Osteocyte (in vitro differentiated cells): ENCODE data around the gene PIEZO1. TPM values are rescaled to one million over a fixed set of nuclear protein-coding genes. Genes with fewer than 3 reads are reported as not detected.

Experiments
- DNase-seq: peaks from one replicate; pipeline ENCODE4 v3.0.0; 2021; ENCODE audit warnings: mixed read lengths; ENCODE audit not compliant: unreplicated experiment; ENCODE audit errors: extremely low spot score
- H3K27ac Mint-ChIP-seq: one replicate; pipeline ENCODE4 v1.8.0; 2021; ENCODE audit warnings: mild to moderate bottlenecking, mixed read lengths; ENCODE audit not compliant: unreplicated experiment
- H3K27me3 Mint-ChIP-seq: one replicate; pipeline ENCODE4 v1.8.0; 2021; ENCODE audit warnings: mixed read lengths; ENCODE audit not compliant: unreplicated experiment
- H3K36me3 Mint-ChIP-seq: one replicate; pipeline ENCODE4 v1.8.0; 2021; ENCODE audit warnings: mixed read lengths; ENCODE audit not compliant: unreplicated experiment
- H3K4me1 Mint-ChIP-seq: one replicate; pipeline ENCODE4 v1.8.0; 2021; ENCODE audit warnings: mixed read lengths; ENCODE audit not compliant: unreplicated experiment
- H3K4me3 Mint-ChIP-seq: one replicate; pipeline ENCODE4 v1.8.0; 2021; ENCODE audit warnings: mild to moderate bottlenecking, moderate library complexity, mixed read lengths; ENCODE audit not compliant: unreplicated experiment
- H3K9me3 Mint-ChIP-seq: one replicate; pipeline ENCODE4 v1.8.0; 2021; ENCODE audit warnings: mixed read lengths; ENCODE audit not compliant: unreplicated experiment
- total RNA-seq: library from RNA; stranded (reverse); gene quantifications from 2 replicates; pipeline ENCODE4 v1.2.1, GENCODE V29; 2021
- TF ChIP-seq, protein P1 (sequence below): fragments of 200-600 bp; sonication (generic); IDR thresholded peaks from 2 replicates; pipeline ENCODE4 v1.5.0; 2021; ENCODE audit warnings: antibody characterized with exemption, mild to moderate bottlenecking, moderate library complexity

PIEZO1 gene
- total RNA-seq, 1 donor from 2014 or later, result 165 TPM

DNA sequence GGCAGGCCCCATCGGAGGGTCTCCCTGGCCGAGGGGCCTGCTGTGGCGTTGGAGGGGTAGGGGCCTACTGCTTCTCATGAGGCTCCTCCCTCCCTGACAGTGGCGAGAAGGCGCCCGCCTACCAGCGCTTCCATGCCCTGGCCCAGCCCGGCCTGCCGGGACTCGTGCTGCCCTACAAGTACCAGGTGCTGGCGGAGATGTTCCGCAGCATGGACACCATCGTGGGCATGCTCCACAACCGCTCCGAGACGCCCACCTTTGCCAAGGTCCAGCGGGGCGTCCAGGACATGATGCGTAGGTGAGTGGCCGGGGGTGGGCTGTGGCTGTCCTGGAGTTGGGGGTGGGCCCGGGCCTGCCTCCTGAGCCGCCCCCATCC, 20.3 kb upstream of the PIEZO1 start:
- H3K9me3 Mint-ChIP-seq, result no peaks in the 10 kb centered on the region
- H3K4me3 Mint-ChIP-seq, result no peak overlapping the region
- H3K4me1 Mint-ChIP-seq, result peaks cover 11% of the 10 kb centered on the region
- H3K27me3 Mint-ChIP-seq, result no peaks in the 10 kb centered on the region
- DNase-seq, result no peak
- TF ChIP-seq, protein P1, sequence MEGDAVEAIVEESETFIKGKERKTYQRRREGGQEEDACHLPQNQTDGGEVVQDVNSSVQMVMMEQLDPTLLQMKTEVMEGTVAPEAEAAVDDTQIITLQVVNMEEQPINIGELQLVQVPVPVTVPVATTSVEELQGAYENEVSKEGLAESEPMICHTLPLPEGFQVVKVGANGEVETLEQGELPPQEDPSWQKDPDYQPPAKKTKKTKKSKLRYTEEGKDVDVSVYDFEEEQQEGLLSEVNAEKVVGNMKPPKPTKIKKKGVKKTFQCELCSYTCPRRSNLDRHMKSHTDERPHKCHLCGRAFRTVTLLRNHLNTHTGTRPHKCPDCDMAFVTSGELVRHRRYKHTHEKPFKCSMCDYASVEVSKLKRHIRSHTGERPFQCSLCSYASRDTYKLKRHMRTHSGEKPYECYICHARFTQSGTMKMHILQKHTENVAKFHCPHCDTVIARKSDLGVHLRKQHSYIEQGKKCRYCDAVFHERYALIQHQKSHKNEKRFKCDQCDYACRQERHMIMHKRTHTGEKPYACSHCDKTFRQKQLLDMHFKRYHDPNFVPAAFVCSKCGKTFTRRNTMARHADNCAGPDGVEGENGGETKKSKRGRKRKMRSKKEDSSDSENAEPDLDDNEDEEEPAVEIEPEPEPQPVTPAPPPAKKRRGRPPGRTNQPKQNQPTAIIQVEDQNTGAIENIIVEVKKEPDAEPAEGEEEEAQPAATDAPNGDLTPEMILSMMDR, result no peak
- H3K27ac Mint-ChIP-seq, result no peak overlapping the region
- H3K36me3 Mint-ChIP-seq, result no peaks in the 10 kb centered on the region

DNA sequence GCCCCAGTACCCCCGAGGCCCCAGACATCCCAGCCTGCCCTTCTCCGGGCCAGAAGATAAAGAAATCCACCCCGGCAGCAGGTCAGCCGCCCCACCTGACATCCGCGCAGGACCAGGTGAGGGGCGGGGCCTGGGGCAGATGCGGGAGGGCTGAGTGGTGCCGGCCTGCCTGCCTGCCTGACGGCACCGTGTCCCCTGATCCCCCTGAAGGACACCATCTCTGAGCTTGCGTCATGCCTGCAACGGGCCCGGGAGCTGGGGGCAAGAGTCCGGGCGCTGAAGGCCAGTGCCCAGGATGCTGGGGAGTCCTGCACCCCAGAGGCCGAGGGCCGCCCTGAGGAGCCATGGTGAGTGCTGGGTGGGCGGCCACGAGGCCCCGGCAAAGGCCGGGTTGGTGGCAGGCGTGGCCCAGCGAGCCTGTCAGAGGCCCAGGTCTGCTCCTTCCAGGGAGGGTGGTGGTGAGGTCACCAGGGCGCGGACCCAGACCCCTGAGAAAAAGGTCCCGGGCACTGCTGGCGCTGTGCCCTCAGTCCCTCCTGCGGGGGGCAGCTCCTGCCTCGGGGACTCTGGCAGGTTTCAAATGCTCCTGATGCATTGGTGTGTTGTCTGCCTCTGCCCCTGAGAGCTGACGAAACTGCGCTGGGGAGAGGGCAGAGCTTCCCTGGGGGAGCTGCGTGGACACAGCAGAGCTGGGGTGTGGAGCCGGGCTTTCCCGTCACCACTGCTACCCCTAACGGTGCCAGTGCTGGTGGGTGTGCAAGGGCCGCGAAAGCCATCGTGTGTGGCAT, 19.7 kb upstream of the PIEZO1 start:
- no peak for DNase-seq
- TF ChIP-seq, protein P1, result no peak
- Mint-ChIP-seq H3K27me3 (no peaks in the 10 kb centered on the region), H3K27ac (no peak overlapping the region), H3K36me3 (no peaks in the 10 kb centered on the region), H3K9me3 (no peaks in the 10 kb centered on the region), H3K4me3 (peak overlapping the region; percentile 51), H3K4me1 (peaks cover 6% of the 10 kb centered on the region)

DNA sequence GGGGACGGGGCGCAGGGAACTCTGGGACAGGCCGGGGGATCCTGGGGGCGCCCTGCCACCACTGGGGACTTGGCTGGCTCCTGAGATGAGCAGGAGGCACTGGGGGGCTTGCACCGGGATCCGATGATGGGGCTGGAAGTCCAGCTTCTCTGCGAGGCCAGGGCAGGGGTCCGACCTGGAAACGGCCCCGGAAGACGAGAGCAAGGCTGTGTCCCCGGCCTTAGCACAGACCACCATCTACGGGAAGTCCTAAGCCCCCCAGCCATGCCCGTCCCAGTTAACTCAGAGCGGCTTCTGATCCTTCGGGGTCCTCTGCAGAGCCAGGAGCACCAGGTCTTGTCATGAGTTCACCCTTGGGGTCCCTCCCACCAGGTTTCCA, 19.1 kb upstream of the PIEZO1 start:
- H3K4me3 Mint-ChIP-seq, result peak overlapping the region; percentile 51
- TF ChIP-seq, protein P1, result no peak
- DNase-seq, result no peak
- H3K36me3 Mint-ChIP-seq, result no peaks in the 10 kb centered on the region
- H3K27ac Mint-ChIP-seq, result no peak overlapping the region
- no peaks in the 10 kb centered on the region for H3K9me3 Mint-ChIP-seq
- H3K4me1 Mint-ChIP-seq, result peaks cover 3% of the 10 kb centered on the region
- H3K27me3 Mint-ChIP-seq, result no peaks in the 10 kb centered on the region

DNA sequence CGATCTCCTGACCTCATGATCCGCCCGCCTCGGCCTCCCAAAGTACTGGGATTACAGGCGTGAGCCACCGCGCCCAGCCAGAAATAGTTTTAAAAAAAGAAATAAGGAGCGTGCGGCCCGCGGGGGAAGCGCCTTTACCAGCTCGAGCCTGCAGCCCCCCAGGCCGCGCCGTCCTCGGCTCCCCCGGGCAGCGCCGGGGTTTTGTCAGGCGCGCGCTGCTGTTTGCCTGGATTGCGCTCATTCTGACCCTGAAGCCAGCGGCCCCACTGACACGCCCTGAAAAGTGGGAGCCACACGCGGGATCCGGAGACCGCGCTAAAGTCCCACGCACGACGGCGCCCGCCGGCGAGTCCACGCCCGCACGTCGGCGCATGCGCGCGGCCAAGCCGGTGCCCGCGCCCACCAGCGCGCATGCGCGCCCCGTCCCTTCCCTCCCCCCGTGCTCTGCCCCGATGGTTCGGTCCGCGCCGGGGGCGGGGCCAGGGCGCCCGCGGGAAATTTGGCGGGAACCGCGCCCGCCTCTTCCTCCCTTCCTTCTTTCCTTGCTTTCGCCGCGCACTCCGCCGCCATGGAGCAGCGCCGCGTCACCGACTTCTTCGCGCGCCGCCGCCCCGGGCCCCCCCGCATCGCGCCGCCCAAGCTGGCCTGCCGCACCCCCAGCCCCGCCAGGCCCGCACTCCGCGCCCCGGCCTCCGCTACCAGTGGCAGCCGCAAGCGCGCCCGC, 18.4 kb upstream of the PIEZO1 start, which contains the start of gene CDT1:
TSS of gene CDT1 (plus strand) at position 526 of the 724 bp plus-strand sequence. CDS start at position 569, 43 bp downstream.
- peak; percentile 95 for DNase-seq
- TF ChIP-seq, protein P1, result no peak
- peak within 1 kb of the TSS; percentile 41 for H3K27ac Mint-ChIP-seq
- no peaks in the 10 kb centered on the region for H3K9me3 Mint-ChIP-seq
- H3K27me3 Mint-ChIP-seq, result no peaks in the 10 kb centered on the region
- H3K4me3 Mint-ChIP-seq, result peak within 1 kb of the TSS; percentile 81
- H3K4me1 Mint-ChIP-seq, result peaks cover 3% of the 10 kb centered on the region
- H3K36me3 Mint-ChIP-seq, result no peaks in the 10 kb centered on the region

DNA sequence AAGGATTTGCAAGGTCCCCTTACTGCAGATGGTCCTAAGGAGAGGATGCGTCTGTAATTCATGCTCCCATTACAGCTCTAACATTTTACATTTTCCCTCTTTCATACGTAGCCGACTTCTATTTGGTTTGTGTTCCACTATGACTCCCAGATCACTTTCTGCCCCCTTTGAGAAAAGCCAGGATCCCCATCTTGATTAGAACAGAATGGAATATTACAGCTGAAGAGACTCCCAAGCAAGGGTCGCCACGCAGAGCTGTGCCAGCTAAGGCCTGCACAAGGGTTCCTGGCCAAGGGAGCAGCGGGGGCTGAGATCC, 15.2 kb upstream of the PIEZO1 start:
- DNase-seq, result no peak
- H3K36me3 Mint-ChIP-seq, result no peaks in the 10 kb centered on the region
- H3K27ac Mint-ChIP-seq, result no peak overlapping the region
- H3K4me1 Mint-ChIP-seq, result peaks cover 3% of the 10 kb centered on the region
- no peaks in the 10 kb centered on the region for H3K9me3 Mint-ChIP-seq
- no peaks in the 10 kb centered on the region for H3K27me3 Mint-ChIP-seq
- H3K4me3 Mint-ChIP-seq, result no peak overlapping the region
- TF ChIP-seq, protein P1, result no peak
